ENCODE results near the gene MACC1.

The MACC1 gene

DNA sequence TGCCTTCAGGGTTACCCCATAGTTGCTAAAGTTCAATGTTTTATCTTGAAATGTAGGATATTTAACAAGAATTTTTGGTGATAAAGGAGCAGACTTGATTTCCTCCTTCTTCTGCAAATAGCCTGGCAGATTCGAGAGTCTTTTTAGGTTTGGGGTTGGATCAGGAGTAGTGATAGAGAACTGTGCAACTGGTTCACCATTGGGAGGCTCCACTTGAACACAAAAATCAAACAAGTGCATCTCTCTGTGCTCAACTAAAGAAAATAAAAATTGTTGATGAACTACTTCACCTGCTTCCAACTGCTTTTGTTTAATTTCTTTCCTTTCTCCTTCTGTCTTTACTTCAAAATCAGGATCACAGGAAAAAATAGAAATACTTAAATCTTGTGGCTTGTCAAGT lies 58.5 kb downstream of the MACC1 start:
- Histone ChIP-seq H3K9me3 (ENCODE audit: severe bottlenecking) (no peaks in the 10 kb centered on the region), H3K4me1 (ENCODE audit: insufficient read depth, poor library complexity, severe bottlenecking) (no peaks in the 10 kb centered on the region), H3K27me3 (ENCODE audit: insufficient read depth, poor library complexity, severe bottlenecking) (no peaks in the 10 kb centered on the region), H3K36me3 (ENCODE audit: low read depth) (no peaks in the 10 kb centered on the region), H3K4me3 (ENCODE audit: severe bottlenecking) (no peak overlapping the region), H3K27ac (ENCODE audit: poor library complexity, severe bottlenecking) (no peak overlapping the region)
- DNase-seq (ENCODE audit: low spot score), result no peak
- ATAC-seq (ENCODE audit: low read depth), result no peak
- TF ChIP-seq, protein P1, sequence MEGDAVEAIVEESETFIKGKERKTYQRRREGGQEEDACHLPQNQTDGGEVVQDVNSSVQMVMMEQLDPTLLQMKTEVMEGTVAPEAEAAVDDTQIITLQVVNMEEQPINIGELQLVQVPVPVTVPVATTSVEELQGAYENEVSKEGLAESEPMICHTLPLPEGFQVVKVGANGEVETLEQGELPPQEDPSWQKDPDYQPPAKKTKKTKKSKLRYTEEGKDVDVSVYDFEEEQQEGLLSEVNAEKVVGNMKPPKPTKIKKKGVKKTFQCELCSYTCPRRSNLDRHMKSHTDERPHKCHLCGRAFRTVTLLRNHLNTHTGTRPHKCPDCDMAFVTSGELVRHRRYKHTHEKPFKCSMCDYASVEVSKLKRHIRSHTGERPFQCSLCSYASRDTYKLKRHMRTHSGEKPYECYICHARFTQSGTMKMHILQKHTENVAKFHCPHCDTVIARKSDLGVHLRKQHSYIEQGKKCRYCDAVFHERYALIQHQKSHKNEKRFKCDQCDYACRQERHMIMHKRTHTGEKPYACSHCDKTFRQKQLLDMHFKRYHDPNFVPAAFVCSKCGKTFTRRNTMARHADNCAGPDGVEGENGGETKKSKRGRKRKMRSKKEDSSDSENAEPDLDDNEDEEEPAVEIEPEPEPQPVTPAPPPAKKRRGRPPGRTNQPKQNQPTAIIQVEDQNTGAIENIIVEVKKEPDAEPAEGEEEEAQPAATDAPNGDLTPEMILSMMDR (IDR thresholded peaks at IDR 0.05; ENCODE audit: poor library complexity, severe bottlenecking), result peak; percentile 21

DNA sequence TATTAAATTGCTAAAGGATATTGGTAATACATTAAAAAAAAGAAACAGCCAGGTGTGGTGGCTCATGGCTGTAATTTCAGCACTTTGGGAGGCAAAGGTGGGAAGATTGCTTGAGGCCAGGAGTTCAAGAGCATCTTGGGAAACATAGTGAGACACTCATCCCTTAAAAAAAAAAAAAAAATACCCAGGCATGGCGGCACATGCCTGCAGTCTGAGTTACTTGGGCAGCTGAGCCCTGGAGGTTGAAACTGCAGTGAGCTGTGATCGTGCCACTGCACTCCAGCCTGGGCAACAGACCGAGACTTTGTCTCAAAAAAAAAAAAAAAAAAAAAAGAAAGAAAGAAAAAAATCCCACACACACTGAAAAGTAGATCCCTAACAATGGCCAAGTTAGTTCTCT lies 59.7 kb downstream of the MACC1 start:
- Histone ChIP-seq H3K36me3 (ENCODE audit: low read depth) (no peaks in the 10 kb centered on the region), H3K4me1 (ENCODE audit: insufficient read depth, poor library complexity, severe bottlenecking) (no peaks in the 10 kb centered on the region), H3K9me3 (ENCODE audit: severe bottlenecking) (no peaks in the 10 kb centered on the region), H3K27me3 (ENCODE audit: insufficient read depth, poor library complexity, severe bottlenecking) (no peaks in the 10 kb centered on the region), H3K4me3 (ENCODE audit: severe bottlenecking) (no peak overlapping the region), H3K27ac (ENCODE audit: poor library complexity, severe bottlenecking) (no peak overlapping the region)
- ATAC-seq (ENCODE audit: low read depth) (0 out of 3 replicates have a peak, but pooled peaks have one; percentile 19), DNase-seq (ENCODE audit: low spot score) (no peak)
- TF ChIP-seq, protein P1 (IDR thresholded peaks at IDR 0.05; ENCODE audit: poor library complexity, severe bottlenecking), result no peak

DNA sequence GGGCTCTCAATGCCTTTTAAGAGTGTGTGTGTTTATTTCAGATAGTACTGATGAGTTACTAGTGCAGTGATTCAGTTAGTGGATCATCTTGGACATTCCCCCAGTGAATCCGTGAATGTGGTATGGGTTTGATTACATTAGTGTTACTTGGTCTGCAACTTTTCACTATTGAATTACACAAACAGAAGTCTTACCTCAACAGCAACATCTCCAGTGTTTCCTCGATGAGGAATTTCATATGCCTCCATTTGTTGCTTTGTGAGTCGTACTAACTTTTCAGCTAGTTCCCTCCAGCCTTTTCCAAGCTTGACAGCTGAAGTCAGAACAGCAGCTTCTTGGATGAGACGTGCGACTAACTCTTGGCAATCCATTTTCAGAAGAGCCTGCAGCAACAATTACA lies 63.2 kb downstream of the MACC1 start:
- H3K4me1 ChIP-seq (ENCODE audit: insufficient read depth, poor library complexity, severe bottlenecking), result no peaks in the 10 kb centered on the region
- DNase-seq (ENCODE audit: low spot score) (no peak), ATAC-seq (ENCODE audit: low read depth) (no peak)
- H3K27me3 ChIP-seq (ENCODE audit: insufficient read depth, poor library complexity, severe bottlenecking), result no peaks in the 10 kb centered on the region
- no peak overlapping the region for H3K4me3 ChIP-seq (ENCODE audit: severe bottlenecking)
- H3K9me3 ChIP-seq (ENCODE audit: severe bottlenecking), result no peaks in the 10 kb centered on the region
- H3K36me3 ChIP-seq (ENCODE audit: low read depth), result no peaks in the 10 kb centered on the region
- TF ChIP-seq, protein P1 (IDR thresholded peaks at IDR 0.05; ENCODE audit: poor library complexity, severe bottlenecking), result no peak
- no peak overlapping the region for H3K27ac ChIP-seq (ENCODE audit: poor library complexity, severe bottlenecking)

DNA sequence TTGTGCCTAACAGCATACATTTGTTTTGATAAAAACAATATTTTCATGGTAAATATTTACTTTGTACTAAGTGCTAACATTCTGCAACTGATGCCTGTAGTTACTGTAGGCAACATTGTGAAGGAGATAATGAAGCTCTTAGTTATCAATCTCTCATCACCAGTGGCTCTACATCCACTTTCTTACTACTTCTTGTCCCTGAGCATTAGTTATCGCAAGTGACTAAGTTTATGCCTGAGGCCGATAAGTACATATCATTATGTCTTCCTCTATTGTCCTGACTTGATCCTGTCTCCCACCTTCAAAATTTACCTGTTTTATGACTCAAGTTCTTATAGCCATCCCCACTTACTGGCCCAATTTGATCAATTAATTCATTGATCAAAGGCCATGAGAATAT lies 63.6 kb downstream of the MACC1 start:
- Histone ChIP-seq H3K27ac (ENCODE audit: poor library complexity, severe bottlenecking) (no peak overlapping the region), H3K27me3 (ENCODE audit: insufficient read depth, poor library complexity, severe bottlenecking) (no peaks in the 10 kb centered on the region), H3K36me3 (ENCODE audit: low read depth) (no peaks in the 10 kb centered on the region), H3K4me3 (ENCODE audit: severe bottlenecking) (no peak overlapping the region), H3K4me1 (ENCODE audit: insufficient read depth, poor library complexity, severe bottlenecking) (no peaks in the 10 kb centered on the region), H3K9me3 (ENCODE audit: severe bottlenecking) (no peaks in the 10 kb centered on the region)
- DNase-seq (ENCODE audit: low spot score) (no peak), ATAC-seq (ENCODE audit: low read depth) (no peak)
- TF ChIP-seq, protein P1 (IDR thresholded peaks at IDR 0.05; ENCODE audit: poor library complexity, severe bottlenecking), result no peak

DNA sequence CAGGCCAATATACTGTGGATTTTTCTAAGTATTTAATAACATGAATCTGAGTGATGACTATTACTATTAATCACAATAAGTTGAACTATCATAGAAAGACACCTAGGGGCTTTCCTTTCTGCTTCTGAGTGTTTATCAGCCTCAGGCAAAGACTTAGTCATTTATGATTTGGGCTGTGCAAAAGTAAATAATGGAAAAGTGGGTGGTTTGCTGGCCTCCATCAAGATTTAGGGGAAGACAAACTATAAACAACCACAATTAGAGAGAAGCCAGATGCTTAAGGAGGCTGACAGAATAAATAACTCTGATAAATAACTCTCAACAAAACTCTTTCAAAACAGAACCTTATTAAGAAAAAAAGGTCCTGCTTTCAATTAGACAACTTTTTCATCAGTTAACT lies 64.7 kb downstream of the MACC1 start:
- Histone ChIP-seq H3K4me3 (ENCODE audit: severe bottlenecking) (no peak overlapping the region), H3K36me3 (ENCODE audit: low read depth) (no peaks in the 10 kb centered on the region), H3K4me1 (ENCODE audit: insufficient read depth, poor library complexity, severe bottlenecking) (no peaks in the 10 kb centered on the region), H3K27ac (ENCODE audit: poor library complexity, severe bottlenecking) (no peak overlapping the region), H3K9me3 (ENCODE audit: severe bottlenecking) (no peaks in the 10 kb centered on the region), H3K27me3 (ENCODE audit: insufficient read depth, poor library complexity, severe bottlenecking) (no peaks in the 10 kb centered on the region)
- ATAC-seq (ENCODE audit: low read depth) (peak; percentile 56), DNase-seq (ENCODE audit: low spot score) (no peak)
- TF ChIP-seq, protein P1 (IDR thresholded peaks at IDR 0.05; ENCODE audit: poor library complexity, severe bottlenecking), result no peak

All from RWPE2 (cell line).